ENCODE data around the gene NSMCE1.

NSMCE1 gene, protein sequence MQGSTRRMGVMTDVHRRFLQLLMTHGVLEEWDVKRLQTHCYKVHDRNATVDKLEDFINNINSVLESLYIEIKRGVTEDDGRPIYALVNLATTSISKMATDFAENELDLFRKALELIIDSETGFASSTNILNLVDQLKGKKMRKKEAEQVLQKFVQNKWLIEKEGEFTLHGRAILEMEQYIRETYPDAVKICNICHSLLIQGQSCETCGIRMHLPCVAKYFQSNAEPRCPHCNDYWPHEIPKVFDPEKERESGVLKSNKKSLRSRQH

DNA sequence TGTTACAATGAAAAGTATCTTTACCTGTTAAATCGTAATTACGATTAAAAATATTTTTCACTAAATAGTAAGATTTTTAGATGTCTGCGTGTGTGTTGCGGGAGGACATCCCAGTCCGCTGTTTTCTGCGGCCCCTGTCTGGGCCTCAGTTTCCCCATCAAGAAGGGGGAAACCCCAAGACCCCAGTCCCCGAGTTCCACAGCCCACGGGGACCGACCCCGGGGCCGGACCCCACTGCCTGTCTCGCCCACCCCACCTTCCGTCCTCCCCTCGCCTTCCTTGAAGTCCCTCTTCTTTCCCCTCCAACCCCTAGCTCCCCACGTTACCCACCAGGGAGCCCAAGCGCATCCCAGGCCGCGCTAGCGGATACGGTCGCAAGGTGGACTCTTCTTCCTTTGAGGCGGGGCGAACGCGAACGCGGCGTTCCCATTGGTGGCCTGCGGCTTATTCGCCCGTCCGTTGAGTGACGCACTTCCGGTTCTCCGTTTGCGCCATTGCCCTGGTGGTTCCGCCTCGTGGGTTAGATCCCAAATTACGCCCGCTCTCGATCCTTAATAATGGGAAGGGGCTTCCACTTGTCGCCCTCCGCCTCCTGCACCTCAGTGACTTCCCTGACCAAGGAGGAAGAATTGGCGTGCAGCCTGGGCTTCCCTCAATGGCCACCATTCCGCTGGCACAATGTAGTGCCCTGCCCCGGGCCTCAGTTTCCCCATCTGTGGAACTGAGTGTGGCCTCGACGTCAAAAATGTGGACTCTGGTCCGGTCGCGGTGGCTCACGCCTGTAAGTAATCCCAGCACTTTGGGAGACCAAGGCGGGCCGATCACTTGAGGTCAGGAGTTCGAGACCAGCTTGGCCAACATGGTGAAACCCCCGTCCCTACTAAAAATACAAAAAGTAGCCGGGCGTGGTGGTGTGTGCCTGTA lies at the start of gene NSMCE1:
NSMCE1 (minus strand) TSS at position 397 of the 924 bp plus-strand sequence. CDS start 11,202 bp downstream, outside the sequence.
- DNase-seq: peak; percentile 97

DNA sequence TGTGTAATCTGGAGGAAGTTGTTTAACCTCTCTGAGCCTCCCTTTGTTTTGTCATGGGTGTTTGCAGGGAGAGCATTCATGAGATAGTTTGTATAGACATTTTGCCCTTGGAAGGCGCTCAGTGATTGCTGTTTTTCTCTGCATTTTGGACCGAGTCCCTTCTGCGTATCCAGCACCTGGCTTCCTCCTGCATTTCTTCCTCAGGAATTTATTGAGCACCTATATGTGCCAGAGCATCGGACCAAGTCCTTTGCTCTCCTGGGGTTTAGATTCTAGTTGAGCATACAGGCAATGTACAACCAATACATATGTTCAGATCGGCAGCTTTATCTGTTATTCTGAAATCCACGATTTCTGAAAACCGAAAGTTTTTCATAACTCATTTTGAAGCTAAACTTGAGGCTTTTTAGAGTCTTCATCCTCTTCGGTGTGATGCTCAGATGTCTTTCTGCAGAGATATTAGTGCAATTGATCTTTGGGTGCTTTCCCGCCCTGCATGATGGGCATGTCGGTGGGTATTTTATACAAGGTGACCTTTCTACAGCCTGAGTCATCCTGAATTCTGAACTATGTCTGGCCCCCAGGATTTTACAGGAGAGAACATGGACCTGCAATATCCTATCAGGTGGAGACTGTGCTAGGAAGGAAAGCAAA lies 49.3 kb upstream of the NSMCE1 start:
- DNase-seq: no peak

DNA sequence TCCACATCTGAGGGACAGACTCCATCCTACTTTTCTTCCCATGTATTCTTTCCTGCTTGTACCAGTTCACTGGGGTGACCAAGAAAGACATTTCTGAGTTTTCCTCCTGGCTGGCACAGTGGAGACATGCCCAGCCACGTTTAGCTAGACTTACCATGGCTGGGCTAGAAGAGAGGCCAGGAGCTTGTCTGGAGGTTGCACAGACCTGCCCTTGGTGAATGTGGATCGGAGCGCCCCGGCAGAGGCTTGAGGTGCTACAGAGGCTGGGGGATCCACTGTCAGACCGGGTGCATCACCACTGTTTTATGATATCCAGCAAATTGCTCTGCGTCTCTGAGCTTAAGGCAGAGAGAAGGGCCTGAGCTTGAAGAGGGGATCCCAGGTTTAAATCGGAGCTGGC lies 48.7 kb upstream of the NSMCE1 start:
- no peak for DNase-seq

DNA sequence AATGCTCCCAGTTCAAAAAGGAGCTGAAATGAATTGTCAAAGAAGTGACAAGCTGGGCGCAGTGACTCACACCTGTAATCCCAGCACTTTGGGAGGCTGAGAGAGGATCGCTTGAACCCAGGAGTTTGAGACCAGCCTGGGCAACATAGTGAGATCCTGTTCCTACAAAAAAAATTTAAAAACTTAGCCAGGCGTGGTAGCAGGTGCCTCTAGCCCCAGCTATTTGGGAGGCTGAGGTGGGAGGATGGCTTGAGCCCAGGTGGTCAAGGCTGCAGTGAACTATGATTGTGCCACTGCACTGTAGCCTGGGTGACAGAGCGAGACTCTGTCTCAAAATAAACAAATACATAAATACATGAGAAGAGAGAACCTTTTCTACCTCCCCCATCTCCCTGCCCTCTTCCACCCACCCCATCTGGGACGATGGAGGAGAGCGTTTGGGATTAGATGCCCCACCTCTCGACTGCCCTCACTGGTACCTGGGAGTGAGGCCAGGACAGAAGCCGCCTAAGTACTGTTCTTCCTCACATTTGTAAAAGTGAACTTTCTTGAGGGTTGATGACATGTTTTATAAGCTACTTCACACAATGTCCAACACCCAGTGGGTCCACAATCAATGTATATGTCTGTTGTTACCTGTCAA lies 47.6 kb upstream of the NSMCE1 start:
- no peak for DNase-seq

DNA sequence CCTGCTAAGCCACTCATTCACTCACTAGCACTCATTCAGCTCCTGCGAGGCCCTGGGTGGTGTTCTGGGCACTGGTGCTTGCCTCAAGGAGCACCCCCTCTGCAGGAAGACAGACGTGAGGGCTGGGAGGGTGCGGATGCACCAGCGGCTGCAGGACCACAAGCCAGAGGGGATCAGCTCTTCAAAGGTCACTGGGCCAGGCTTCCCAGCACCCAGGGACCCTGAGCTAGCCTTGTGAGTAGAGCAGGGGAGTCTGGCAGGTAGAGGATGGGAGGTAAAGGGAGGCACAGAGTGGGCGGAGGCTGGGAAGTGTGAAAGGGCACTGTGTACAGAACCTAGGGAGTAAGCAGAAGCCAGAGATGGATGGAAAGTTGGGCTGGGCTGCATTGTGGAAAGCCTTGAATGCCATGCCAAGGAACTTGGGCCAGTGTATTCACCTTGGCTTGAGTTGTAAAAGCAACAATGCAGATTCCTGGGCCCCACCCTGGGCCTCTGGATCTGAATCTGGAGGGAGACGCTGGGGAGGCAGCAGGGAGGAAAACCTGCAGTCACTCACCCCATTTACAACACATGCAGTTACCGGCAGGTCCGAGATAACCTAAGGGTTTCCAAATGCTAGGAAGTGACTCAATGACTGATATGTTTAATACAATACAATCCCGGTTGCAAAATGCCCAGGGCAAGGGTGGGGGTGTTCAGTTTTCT lies 46.9 kb upstream of the NSMCE1 start:
- no peak for DNase-seq

DNA sequence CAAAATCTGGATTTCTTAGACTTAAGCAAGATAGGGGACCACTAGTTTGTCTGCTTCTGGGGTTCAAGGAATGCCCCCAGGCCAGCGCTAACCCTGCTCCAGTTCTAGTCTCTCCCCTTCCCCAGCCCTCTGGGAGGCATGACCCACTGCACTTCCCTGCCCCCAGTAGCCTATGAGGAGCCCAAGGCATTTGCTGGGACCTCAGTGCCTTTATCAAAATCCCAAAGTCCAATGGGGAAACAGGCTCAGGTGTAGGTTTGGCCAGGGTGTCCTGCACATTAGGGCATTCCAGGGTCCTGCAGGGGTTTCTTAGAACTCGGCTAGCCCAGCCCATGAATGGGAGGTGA lies 46.4 kb upstream of the NSMCE1 start:
- no peak for DNase-seq

DNA sequence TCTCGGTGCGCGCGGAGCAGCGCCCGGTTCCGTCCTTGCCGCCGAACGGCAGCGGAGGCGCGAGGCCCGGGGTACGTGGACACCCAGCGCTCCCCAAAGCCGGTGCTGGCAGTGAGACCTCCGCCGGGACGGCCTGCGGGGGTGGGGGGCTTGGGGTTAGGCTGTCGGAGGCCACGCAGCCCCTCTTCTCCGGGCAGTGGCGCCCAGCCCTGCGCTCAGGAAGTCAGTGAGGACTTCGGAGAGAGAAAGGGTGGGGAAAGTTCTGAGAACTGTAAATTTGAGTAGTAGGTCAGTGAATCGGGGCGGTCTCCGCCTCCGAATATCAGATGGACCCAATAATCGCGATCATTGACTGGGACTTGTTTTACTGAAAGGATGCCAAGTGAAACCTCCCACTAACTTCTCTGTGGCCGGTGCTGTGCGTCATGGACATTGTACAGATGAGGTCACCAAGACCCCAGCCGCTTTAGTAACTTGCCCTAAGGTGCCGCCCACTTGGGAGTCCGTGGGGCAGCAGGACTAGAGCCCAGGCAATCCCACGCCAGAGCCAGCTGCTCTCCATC lies 45.7 kb upstream of the NSMCE1 start:
- DNase-seq: no peak

DNA sequence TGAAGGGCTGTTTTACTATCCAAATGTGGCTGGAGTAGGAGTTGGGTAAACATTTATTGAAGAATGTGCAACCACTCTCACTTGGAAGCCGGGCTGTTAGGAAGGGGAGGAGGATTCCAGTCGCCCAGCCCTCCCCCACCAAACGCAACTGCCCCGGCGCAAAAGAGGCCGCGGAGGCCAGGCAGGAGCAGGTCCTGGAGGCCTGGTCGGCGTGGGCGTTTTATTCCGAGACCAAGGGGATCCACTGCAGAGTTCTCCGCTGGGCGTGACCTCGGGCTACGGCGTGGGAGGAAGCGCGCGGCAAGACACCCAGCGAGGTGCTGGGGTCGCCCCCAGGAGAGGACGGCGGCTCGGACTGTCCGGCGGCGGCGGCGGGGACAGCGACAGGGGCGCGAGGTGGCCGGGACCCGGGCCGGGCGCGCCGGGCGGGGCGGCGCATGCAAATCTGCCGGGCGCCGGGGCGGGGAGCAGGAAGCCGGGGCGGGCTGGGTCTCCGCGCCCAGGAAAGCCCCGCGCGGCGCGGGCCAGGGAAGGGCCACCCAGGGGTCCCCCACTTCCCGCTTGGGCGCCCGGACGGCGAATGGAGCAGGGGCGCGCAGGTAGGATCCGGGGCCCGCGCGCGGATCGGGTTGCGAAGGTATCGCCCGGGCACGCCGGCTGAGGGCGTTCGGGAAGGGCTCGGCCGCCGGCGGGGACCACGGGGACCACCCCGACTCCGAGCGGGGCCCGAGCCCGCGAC lies 45.0 kb upstream of the NSMCE1 start, which contains the start of gene IL4R:
IL4R (plus strand) TSS at position 553 of the 739 bp plus-strand sequence. CDS start 26,230 bp downstream, outside the sequence.
- DNase-seq: peak; percentile 45

DNA sequence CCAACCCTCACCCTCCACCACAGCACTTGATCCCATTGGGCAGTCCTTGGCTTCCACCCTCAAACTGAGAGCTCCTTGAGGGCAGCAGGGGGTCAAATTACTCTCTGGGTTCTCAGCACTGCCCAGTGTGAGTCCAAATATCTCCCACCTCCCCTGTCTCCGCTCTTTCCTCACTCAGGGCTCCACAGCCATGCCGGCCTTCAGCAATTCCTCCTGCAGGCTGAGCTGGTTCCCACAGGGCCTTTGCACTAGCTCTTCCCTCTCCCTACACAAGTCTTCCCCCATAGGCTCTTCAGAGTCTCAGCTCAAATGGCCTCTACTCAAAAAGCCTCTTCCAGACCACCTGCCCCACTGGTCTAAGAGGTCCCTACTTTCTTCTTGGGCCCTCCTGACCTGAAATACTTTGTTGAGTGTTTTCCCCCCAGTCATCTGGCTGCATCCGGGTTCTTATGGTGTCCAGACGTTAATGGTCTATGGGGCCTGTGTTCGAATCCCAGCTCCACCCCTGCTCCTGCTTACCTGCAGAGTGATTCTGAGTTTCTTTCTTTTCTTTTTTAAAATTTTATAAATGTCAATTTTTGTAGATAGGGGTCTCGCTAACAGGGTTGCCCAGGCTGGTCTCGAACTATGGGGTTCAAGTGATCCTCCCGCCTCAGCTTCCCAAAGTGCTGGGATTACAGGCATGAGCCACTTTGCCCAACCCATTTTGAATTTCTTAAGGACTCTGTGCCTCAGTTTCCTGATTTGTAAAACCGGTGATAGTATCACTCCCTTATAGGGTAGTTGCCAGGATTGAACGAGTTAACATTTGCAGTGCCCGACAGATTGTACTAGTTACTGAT lies 44.2 kb upstream of the NSMCE1 start:
- DNase-seq: no peak

DNA sequence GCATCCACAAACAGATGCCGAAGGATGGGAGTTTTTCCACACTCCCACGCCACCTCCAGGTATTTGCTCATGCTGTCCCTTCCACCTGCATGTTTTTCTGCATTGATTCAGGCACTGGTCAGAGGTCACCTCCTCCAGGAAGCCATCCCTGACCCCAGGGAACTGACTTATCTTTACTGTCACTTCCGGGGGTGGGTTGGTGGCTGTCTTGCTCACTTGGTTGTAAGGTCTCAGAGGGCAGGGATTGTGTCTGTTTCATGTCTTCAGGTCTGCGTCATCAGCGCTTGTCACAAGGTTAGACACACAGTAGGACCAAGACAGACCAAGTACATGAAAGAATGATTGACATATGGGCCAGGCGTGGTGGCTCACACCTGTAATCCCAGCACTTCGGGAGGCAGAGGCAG lies 43.3 kb upstream of the NSMCE1 start:
- DNase-seq: no peak

DNA sequence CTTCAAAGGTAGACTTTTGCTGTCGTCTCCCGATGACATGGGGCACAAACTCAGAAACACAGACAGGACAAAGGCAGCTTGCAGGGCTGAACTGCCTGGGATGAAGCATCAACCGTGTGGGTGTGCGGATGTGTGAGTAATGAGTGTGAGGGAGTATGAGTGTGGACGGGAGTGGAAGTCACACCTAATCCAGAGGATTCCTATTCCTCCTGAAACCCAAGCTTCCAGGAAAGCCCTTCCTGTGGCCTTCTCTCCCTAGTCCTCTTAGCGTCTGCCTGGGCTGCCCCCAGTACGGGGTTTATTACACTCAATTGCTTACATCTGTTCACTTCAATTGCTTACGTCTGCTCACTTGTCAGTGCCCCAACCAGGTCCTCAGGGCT lies 42.9 kb upstream of the NSMCE1 start:
- DNase-seq: no peak

DNA sequence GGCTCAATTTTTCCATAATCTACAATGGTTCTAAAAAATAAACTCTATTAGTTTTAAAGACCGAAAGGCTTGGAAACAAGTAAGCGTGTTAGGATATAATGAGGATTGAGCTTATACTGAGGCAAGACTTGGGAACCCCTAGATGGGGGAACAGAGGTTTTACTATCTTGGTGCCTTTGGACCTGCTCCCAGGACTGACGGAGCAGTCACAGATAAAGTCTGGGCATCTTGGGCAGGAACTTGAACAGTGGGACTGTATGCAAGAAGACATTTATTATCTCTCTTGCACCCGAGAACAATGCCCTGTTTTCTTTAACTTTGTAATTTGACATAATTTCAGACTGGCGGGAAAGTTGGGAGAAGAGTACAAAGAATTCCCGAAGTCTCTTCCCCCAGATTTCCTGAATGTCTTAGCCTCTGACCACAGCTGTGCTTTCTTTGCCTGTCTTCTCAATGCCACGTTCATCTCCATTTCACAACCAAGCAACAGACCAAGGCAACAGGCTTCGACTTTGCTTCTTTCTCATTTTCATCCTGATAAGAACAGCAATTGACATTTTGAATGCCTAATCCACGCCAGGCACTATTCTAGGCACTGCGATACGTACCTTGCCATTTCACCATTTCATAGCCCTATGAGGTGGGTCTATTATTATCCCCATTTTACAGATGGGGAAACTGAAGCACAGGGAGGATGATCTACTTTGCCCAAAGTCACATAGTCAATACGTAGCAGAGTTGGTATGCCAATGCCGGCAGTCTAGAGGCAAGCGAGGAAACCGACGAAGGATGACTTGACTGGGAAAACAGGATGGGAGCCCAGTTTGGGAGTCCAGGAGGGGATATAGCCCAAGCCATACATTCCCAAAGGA lies 42.2 kb upstream of the NSMCE1 start:
- DNase-seq: no peak

DNA sequence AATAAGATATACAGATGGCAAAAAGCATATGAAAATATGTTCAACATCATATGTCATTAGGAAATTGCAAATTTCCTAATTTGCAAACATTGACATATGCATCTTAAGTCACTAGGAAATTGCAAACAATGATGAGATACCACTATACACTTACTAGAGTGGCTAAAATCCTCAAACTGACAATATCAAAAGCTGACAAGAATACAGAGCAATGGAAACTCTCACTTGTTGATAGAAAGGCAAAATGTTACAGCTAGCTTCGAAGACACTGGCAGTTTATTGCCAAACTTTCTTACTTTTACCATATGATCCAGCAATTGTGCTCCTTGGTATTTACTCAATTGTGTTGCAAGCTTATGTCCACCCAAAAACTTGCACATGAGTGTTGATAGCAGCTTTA lies 40.2 kb upstream of the NSMCE1 start:
- no peak for DNase-seq

DNA sequence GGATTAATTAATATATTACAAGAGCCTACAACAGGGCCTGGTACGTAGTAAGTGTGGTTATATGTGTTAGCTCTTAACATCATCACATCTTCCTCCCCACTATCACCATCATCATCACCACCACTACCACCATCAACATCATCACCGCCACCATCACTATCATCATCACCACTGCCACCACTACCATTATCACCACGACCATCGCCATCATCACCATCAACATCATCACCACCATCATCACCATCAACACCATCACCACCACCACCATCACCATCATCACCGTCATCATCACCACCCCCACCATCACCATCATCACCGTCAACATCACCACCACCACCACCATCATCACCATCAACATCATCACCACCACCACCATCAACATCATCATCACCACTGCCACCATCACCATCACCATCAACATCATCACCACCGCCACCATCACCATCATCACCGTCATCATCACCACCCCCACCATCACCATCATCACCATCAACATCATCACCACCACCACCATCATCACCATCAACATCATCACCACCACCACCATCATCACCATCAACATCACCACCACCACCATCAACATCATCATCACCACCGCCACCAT lies 37.4 kb upstream of the NSMCE1 start:
- DNase-seq: no peak

DNA sequence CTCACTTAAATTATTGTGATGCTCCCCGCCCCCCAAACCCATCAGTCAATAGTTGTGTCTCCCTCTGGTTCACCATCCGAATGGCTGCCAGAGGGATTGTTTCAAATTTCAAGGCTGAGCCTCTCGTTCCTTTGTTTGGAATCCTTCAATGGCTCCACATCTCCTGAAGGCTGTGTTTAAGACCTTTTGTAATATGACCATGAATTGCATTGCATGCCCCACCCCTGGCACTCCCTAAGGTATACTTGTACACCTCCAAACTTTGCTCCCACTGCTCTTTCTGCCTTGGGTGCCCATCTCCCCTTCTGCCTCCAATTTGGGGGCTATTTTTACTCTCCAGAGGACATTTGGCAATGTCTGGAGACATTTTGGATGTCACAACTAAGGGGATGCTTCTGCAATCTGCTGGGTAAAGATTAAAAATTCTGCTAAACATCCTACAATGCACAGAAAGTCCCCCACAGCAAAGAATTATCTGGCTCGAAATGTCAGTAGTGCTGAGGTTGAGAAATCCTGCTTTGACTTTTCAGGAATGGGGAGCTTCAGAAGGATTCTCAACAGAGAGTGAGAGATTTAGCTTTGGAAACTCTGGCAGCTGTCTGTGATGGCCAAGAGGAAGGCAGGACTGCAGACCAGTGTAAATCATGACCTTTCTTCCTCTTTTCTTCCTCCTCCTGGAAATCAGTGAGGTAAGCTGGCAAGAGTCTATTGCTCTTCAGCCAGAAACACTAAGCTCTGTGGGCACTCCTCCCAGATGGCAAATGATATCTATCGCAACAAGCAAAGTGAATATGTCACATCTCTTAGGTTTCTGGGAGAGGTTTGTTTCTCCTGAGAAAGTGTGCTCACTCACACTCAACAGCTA lies 36.5 kb upstream of the NSMCE1 start:
- DNase-seq: no peak

DNA sequence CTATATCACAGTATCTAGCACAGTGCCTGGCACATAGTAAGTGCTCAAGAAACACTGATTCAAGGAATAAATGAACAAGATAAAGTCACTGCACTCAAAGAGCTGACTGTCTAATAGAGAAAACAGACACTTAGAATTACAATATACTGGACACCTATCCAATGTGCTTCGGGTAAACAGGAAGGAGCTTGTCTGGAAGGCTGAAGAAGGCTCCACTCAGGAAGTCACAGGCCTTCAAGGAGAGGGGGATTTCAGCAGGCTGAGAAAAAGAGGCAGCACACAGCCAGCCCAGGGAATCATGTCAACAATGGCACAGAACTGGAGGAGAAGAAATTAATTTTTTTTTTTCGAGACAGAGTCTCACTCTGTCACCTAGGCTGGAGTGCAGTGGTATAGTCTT lies 35.5 kb upstream of the NSMCE1 start:
- no peak for DNase-seq

DNA sequence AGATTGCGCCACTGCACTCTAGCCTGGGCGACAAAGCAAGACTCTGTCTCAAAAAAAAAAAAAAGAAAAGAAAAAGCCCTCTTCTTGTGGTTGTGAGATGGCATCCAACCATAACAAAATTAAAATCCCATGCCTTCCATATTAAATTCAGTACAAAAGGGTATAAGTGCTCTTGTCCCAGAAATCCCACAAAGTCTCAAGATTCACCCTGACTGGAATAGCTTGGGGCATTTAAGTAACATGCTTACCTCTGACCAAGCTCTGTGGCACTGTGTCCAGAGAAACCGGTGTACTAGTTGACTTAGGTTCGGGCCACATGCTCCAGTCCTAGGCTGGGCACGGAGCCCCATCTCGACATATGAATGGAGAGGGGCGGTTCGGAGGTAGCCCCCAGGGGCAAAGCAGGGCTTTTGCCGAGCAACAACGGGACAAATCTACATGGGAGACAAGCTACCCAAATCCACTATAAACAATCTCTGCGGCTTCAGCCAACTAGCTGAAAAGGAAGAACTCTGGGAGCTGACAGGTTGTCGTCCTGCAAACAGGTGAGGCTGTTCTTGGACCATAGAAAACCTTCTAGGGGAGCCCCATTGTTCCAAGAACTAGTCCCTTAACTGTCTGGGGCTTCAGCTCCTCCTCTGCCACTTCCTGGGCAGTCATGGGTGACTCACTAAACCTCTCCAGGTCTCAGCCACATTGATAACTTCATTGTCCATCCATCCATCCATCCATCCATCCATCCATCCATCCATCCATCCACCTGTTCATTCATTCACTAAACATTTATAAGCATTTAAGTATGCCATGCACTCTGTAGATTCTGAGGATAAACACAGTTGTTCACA lies 34.9 kb upstream of the NSMCE1 start:
- DNase-seq: no peak

Measured in activated T-cell treated with anti-CD3 and anti-CD28 coated beads for 4 hours (primary cell).